Measurements from ENCODE around the gene CHGA. TPM values are rescaled to one million over a fixed set of nuclear protein-coding genes. Genes with fewer than 3 reads are reported as not detected.

CHGA gene
- total and polyA plus RNA-seq, 2 of the 13 experiments (the other 11 are each of a cell fraction or from before 2014, with no cell fraction given) = not detected

- no peak for FAIRE-seq
- H3K9ac ChIP-seq (ENCODE audit: insufficient read depth, low read depth, low read length) = no peak overlapping the region
- H3K27me3 ChIP-seq (ENCODE audit: control insufficient read depth in 1 of 2, insufficient read depth in 2 of 2, low read length in 2 of 2) = no peaks in the 10 kb centered on the region
- no peak overlapping the region for H3K4me2 ChIP-seq (ENCODE audit: low read depth, low read length)
- in situ Hi-C loops (cut with HindIII; ENCODE audit: extremely low pct_ligation_motif_present, low pct_unique_long_range_greater_than_20kb) (no loop called here), intact Hi-C loops (cut with micrococcal nuclease; ENCODE audit: unreplicated experiment) (loop anchor here (5.0 kb wide), 1 partner anchor 166 kb away; no protein-coding TSS in a partner anchor)
- H4K20me1 ChIP-seq (ENCODE audit: insufficient read depth, low read length) = no peaks in the 10 kb centered on the region
- H2AFZ ChIP-seq (ENCODE audit: low read length) = no peak overlapping the region
- H3K36me3 ChIP-seq (replicated peaks in 1 of 2; ENCODE audit: control insufficient read depth in 1 of 2, insufficient read depth in 2 of 2, low read length in 2 of 2) = peaks cover 0 to 5% of the 10 kb centered on the region in 2 experiments; a peak in 1 of 5 replicates
- H3K4me1 ChIP-seq (ENCODE audit: insufficient read depth, low read length) = peaks cover 8% of the 10 kb centered on the region
- no peak for DNase-seq (ENCODE audit: low spot score)
- no peak overlapping the region for H3K4me3 ChIP-seq (replicated peaks in 1 of 3; ENCODE audit: insufficient read depth in 1 of 3, low read depth in 2 of 3, low read length in 3 of 3)
- no peak overlapping the region for H3K27ac ChIP-seq (ENCODE audit: extremely low read length, insufficient read depth, low read length)
- POLR2A ChIA-PET = no interaction called here
- H3K9me3 ChIP-seq (ENCODE audit: low read length) = no peaks in the 10 kb centered on the region
- TF ChIP-seq ARNT (IDR thresholded peaks at IDR 0.05) (no peak), SRSF9 (IDR thresholded peaks at IDR 0.05; ENCODE audit: borderline replicate concordance, insufficient read depth, low read depth, low read length, poor library complexity, severe bottlenecking) (no peak), NPAS2 (CRISPR knock-in tag; IDR thresholded peaks at IDR 0.05; ENCODE audit: borderline replicate concordance) (no peak), SAFB2 (CRISPR knock-in tag; IDR thresholded peaks at IDR 0.05; ENCODE audit: borderline replicate concordance, low read depth) (no peak)
- TF ChIP-seq, protein P1, sequence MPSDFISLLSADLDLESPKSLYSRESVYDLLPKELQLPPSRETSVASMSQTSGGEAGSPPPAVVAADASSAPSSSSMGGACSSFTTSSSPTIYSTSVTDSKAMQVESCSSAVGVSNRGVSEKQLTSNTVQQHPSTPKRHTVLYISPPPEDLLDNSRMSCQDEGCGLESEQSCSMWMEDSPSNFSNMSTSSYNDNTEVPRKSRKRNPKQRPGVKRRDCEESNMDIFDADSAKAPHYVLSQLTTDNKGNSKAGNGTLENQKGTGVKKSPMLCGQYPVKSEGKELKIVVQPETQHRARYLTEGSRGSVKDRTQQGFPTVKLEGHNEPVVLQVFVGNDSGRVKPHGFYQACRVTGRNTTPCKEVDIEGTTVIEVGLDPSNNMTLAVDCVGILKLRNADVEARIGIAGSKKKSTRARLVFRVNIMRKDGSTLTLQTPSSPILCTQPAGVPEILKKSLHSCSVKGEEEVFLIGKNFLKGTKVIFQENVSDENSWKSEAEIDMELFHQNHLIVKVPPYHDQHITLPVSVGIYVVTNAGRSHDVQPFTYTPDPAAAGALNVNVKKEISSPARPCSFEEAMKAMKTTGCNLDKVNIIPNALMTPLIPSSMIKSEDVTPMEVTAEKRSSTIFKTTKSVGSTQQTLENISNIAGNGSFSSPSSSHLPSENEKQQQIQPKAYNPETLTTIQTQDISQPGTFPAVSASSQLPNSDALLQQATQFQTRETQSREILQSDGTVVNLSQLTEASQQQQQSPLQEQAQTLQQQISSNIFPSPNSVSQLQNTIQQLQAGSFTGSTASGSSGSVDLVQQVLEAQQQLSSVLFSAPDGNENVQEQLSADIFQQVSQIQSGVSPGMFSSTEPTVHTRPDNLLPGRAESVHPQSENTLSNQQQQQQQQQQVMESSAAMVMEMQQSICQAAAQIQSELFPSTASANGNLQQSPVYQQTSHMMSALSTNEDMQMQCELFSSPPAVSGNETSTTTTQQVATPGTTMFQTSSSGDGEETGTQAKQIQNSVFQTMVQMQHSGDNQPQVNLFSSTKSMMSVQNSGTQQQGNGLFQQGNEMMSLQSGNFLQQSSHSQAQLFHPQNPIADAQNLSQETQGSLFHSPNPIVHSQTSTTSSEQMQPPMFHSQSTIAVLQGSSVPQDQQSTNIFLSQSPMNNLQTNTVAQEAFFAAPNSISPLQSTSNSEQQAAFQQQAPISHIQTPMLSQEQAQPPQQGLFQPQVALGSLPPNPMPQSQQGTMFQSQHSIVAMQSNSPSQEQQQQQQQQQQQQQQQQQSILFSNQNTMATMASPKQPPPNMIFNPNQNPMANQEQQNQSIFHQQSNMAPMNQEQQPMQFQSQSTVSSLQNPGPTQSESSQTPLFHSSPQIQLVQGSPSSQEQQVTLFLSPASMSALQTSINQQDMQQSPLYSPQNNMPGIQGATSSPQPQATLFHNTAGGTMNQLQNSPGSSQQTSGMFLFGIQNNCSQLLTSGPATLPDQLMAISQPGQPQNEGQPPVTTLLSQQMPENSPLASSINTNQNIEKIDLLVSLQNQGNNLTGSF (CRISPR knock-in tag; IDR thresholded peaks at IDR 0.05) = no peak
- WGBS (ENCODE audit: low lambda C conversion rate) = 90% methylated on average over 8 of the region's 16 CpGs
- no TSS peak for BruUV-seq (replicated peaks)
- no peak for ATAC-seq
- CTCF ChIA-PET (ENCODE audit: low intra/inter-chr PET ratio, low total read pairs) = no interaction called here
- H3K79me2 ChIP-seq (ENCODE audit: insufficient read depth, low read length) = no peaks in the 10 kb centered on the region
Measured at GRCh38 chr14:92971601-92972180, 48.7 kb downstream of the CHGA start.
